Osteoblast (primary cell): Measurements from ENCODE around the gene FGF12. TPM values are rescaled to one million over a fixed set of nuclear protein-coding genes. Genes with fewer than 3 reads are reported as not detected.

Experiments
- DNase-seq: peaks from one replicate; pipeline ENCODE4 v3.0.0; 2011; ENCODE audit warnings: low spot score, mixed read lengths; ENCODE audit not compliant: insufficient read length; ENCODE audit errors: missing footprints
- H2AFZ ChIP-seq: 2 replicates; pipeline ENCODE4 v1.6.0; 2011; ENCODE audit warnings: mild to moderate bottlenecking, low read length
- H3K27ac ChIP-seq: 2 replicates; pipeline ENCODE4 v1.5.1; 2011; ENCODE audit warnings: mild to moderate bottlenecking, low read depth, low read length, moderate library complexity
- H3K27me3 ChIP-seq: 2 replicates; pipeline ENCODE4 v1.6.0; 2012; ENCODE audit warnings: mild to moderate bottlenecking, control low read depth, inconsistent platforms, low read length, moderate library complexity; ENCODE audit not compliant: insufficient read depth
- H3K36me3 ChIP-seq: 2 replicates; pipeline ENCODE4 v1.5.1; 2011; ENCODE audit warnings: mild to moderate bottlenecking, low read length, control low read depth, moderate library complexity; ENCODE audit not compliant: insufficient read depth
- H3K4me1 ChIP-seq: 2 replicates; pipeline ENCODE4 v1.5.1; 2011; ENCODE audit warnings: mild to moderate bottlenecking, low read length, control low read depth, moderate library complexity; ENCODE audit not compliant: insufficient read depth
- H3K4me2 ChIP-seq: 2 replicates; pipeline ENCODE4 v1.6.0; 2011; ENCODE audit warnings: mild to moderate bottlenecking, low read length; ENCODE audit not compliant: insufficient read depth
- H3K4me3 ChIP-seq: fragments of 200-600 bp; sonication (generic); 3 replicates; pipeline ENCODE4 v1.5.1; 2012; ENCODE audit warnings: mild to moderate bottlenecking, low read length, inconsistent platforms; ENCODE audit not compliant: insufficient read depth
- H3K79me2 ChIP-seq: 2 replicates; pipeline ENCODE4 v1.6.0; 2012; ENCODE audit warnings: mild to moderate bottlenecking, low read length, control low read depth, inconsistent platforms; ENCODE audit not compliant: insufficient read depth
- H3K9me3 ChIP-seq: 2 replicates; pipeline ENCODE4 v1.5.1; 2011; ENCODE audit warnings: low read depth, low read length, control low read depth
- H4K20me1 ChIP-seq: 2 replicates; pipeline ENCODE4 v1.6.0; 2012; ENCODE audit warnings: mild to moderate bottlenecking, low read length, control low read depth; ENCODE audit not compliant: insufficient read depth
- total RNA-seq: library from RNA; depleted of rRNA; stranded (reverse); fragments of >200 nt; gene quantifications from 2 replicates; pipeline ENCODE4 v1.2.3, GENCODE V29; 2012
- TF ChIP-seq, protein P1 (sequence below): IDR thresholded peaks from 2 replicates; pipeline ENCODE4 v1.5.1; 2011; ENCODE audit warnings: mild to moderate bottlenecking, low read depth, low read length, moderate library complexity; ENCODE audit errors: extremely low read depth

Gene FGF12
- total RNA-seq, 1 donor = not detected

DNA sequence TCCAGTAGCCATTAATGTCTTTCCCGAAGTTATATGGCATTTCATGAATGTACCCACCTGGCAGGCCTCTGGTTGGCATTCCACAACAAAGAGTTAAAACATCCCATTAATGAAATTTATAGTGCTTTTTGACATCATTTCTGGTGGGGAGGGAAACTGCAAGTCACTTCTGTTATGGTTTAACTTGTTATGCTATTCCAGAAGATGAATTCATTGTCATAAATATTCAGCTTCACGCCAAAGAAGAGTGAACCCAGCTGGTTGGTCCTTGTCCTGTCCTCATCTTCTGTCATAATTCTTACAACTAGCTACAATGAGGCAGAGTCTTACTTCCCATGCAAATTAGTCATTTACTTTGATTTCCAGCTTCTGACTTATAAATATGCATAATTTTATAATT lies 471.5 kb downstream of the FGF12 start:
- no peak overlapping the region for H3K4me2 ChIP-seq
- H3K27ac ChIP-seq = no peak overlapping the region
- no peaks in the 10 kb centered on the region for H3K36me3 ChIP-seq
- H2AFZ ChIP-seq = no peak overlapping the region
- TF ChIP-seq, protein P1, sequence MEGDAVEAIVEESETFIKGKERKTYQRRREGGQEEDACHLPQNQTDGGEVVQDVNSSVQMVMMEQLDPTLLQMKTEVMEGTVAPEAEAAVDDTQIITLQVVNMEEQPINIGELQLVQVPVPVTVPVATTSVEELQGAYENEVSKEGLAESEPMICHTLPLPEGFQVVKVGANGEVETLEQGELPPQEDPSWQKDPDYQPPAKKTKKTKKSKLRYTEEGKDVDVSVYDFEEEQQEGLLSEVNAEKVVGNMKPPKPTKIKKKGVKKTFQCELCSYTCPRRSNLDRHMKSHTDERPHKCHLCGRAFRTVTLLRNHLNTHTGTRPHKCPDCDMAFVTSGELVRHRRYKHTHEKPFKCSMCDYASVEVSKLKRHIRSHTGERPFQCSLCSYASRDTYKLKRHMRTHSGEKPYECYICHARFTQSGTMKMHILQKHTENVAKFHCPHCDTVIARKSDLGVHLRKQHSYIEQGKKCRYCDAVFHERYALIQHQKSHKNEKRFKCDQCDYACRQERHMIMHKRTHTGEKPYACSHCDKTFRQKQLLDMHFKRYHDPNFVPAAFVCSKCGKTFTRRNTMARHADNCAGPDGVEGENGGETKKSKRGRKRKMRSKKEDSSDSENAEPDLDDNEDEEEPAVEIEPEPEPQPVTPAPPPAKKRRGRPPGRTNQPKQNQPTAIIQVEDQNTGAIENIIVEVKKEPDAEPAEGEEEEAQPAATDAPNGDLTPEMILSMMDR = no peak
- no peaks in the 10 kb centered on the region for H3K79me2 ChIP-seq
- H3K4me3 ChIP-seq = no peak overlapping the region
- no peaks in the 10 kb centered on the region for H3K4me1 ChIP-seq
- H3K9me3 ChIP-seq = no peaks in the 10 kb centered on the region
- H3K27me3 ChIP-seq = no peaks in the 10 kb centered on the region
- DNase-seq = no peak
- H4K20me1 ChIP-seq = no peaks in the 10 kb centered on the region

DNA sequence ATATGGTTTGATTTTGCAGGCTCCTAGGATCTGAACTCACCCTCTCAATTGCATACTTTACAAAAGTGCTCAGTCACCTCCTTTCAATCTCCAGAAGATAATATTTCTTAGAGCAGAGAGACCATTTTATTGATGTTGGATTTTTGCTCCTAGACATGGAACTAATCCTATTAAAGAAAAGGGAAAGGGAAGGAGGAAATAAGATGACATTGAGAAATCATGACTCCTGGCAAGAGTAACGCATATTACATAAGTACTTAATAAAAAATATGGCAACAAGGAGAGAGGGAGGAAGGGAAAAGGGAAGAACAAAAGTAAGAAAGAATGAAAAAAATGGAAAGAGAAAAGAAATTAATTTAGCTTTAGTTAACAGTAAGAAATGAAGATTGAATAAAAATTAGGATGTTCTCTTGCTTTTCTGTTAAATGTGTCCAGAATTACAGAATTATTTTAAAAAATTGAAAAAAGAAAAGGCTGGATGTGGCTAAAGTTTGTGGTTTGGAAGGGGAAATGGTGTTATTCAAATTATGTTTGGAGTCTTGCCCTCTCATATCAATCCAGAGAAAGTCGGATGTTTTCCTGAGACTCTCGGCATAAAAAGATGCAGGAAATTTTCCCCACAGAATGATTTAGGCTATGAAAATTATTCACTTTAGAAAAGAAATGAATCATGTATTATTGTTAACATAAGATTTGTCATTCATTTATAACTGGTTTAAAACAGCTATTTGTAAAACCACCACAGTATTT lies 474.0 kb downstream of the FGF12 start:
- peak; percentile 1 for DNase-seq
- Histone ChIP-seq H3K4me1 (no peaks in the 10 kb centered on the region), H3K9me3 (no peaks in the 10 kb centered on the region), H4K20me1 (no peaks in the 10 kb centered on the region), H3K4me3 (no peak overlapping the region), H3K79me2 (no peaks in the 10 kb centered on the region), H3K4me2 (no peak overlapping the region), H3K36me3 (no peaks in the 10 kb centered on the region), H3K27me3 (no peaks in the 10 kb centered on the region), H2AFZ (no peak overlapping the region), H3K27ac (no peak overlapping the region)
- TF ChIP-seq, protein P1 = no peak

DNA sequence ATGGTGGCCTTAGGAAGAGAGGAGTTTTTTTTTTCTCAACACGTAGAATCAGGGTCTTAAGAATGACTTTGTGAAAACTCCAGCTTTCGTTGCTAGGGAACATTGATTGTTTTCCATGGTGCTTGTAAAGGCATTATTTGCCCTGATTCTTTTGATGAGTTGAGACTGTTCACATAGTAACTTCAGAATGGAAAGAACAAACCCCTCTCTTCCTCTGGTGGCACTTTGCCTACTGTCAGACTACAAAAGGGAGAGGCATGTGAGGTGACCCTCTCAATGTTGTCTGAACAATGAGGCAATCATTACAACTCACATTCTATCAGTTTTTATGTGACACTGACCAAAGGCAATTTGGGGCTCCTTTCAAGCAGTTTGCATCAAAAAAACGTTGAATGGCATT lies 477.8 kb downstream of the FGF12 start:
- TF ChIP-seq, protein P1 = no peak
- Histone ChIP-seq H4K20me1 (no peaks in the 10 kb centered on the region), H3K27ac (no peak overlapping the region), H3K4me1 (no peaks in the 10 kb centered on the region), H3K27me3 (no peaks in the 10 kb centered on the region), H3K4me2 (no peak overlapping the region), H3K36me3 (no peaks in the 10 kb centered on the region), H3K79me2 (no peaks in the 10 kb centered on the region), H2AFZ (no peak overlapping the region), H3K9me3 (no peaks in the 10 kb centered on the region), H3K4me3 (no peak overlapping the region)
- no peak for DNase-seq

DNA sequence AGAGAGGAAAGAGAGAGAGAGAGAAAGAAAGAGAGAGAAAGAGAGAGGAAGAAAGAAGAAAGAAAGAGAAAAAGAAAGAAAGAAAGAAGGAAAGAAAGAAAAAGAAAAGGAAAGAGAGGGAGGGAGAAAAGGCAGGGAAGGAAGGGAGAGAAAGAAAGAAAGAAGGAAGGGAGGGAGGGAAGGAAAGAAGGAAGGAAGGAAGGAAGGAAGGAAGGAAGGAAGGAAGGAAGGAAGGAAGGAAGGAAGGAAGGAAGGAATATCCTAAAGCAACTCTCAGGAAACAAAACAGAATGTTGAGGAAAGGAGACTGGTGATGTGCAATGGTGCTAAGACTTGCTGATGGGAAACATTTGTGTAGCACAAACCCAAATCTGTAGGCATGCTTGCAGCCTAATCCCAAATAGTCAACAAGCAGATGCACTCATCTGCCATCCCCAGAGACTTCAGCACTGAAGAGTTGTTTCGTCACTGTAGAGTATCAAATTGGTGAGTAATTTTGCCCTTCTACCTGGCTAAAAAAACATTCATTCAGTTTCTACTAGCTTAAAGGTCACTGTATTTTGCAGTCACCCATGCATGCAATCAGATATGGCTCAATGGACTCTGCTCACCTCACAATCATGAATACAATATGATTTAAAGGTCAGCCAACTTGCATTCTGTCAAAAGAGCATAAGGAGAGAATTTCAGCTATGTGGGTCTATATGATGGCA lies 480.3 kb downstream of the FGF12 start:
- TF ChIP-seq, protein P1 = no peak
- H3K27me3 ChIP-seq = no peaks in the 10 kb centered on the region

More for the DNA sequence above, 480.3 kb downstream of the FGF12 start:
- no peak overlapping the region for H2AFZ ChIP-seq
- no peaks in the 10 kb centered on the region for H3K9me3 ChIP-seq
- H3K36me3 ChIP-seq = no peaks in the 10 kb centered on the region
- no peak overlapping the region for H3K27ac ChIP-seq
- H3K4me2 ChIP-seq = no peak overlapping the region
- H3K4me1 ChIP-seq = no peaks in the 10 kb centered on the region
- no peak for DNase-seq
- H3K79me2 ChIP-seq = no peaks in the 10 kb centered on the region
- H3K4me3 ChIP-seq = no peak overlapping the region
- no peaks in the 10 kb centered on the region for H4K20me1 ChIP-seq
